Natural killer cell (primary cell): ENCODE measurements around the gene PCSK4. TPM values are rescaled to one million over a fixed set of nuclear protein-coding genes. Genes with fewer than 3 reads are reported as not detected.
A peak's percentile ranks its signal among the peaks of the same experiment; 100 is the strongest.
"Not testable (repeated sequence)": the region's sequence is repeated elsewhere in the genome, so short reads cannot be mapped to it uniquely, and the experiment has no call there.

Experiments used
- ATAC-seq, 3 donors: fragments of 150-1000 bp in 2 of 3; fragments of 200-7000 bp in 1 of 3; cut with Tn5 transposase; 1 replicate in 1 of 3; 2 replicates in 2 of 3; pipeline ENCODE4 v1.10.0; 2021; ENCODE audit warnings: mild to moderate bottlenecking in 2 of 3, moderate library complexity in 2 of 3
- DNase-seq, 2 donors: peaks; one replicate each; pipeline versions ENCODE4 v3.0.0 to v3.0.0-alpha.2; 2013 to 2021; ENCODE audit warnings: mixed read lengths in 1 of 2
- H3K27ac ChIP-seq: one replicate; pipeline ENCODE4 v1.5.1; 2013; ENCODE audit warnings: mild to moderate bottlenecking, low read length
- H3K27me3 ChIP-seq: one replicate; pipeline ENCODE4 v1.6.1; 2013; ENCODE audit warnings: low read length; ENCODE audit not compliant: control insufficient read depth, insufficient read depth
- H3K36me3 ChIP-seq: one replicate; pipeline ENCODE4 v1.6.1; 2013; ENCODE audit warnings: low read length; ENCODE audit not compliant: control insufficient read depth, insufficient read depth
- H3K4me1 ChIP-seq: one replicate; pipeline ENCODE4 v1.6.1; 2013; ENCODE audit warnings: low read length; ENCODE audit not compliant: control insufficient read depth, insufficient read depth
- H3K4me3 ChIP-seq: one replicate; pipeline ENCODE4 v1.5.1; 2013; ENCODE audit warnings: low read length
- H3K9me3 ChIP-seq: one replicate; pipeline ENCODE4 v1.6.1; 2013; ENCODE audit warnings: low read length; ENCODE audit not compliant: control insufficient read depth, insufficient read depth
- H3K27ac Mint-ChIP-seq, 2 donors: one replicate each; pipeline ENCODE4 v1.8.0; 2022; ENCODE audit warnings: mild to moderate bottlenecking in 2 of 2, mixed read lengths in 2 of 2, moderate library complexity in 1 of 2
- H3K27me3 Mint-ChIP-seq, 2 donors: one replicate each; pipeline ENCODE4 v1.8.0; 2022; ENCODE audit warnings: low read depth in 2 of 2, mixed read lengths in 2 of 2
- H3K36me3 Mint-ChIP-seq: one replicate; pipeline ENCODE4 v1.8.0; 2022; ENCODE audit warnings: mixed read lengths
- H3K4me1 Mint-ChIP-seq, 2 donors: one replicate each; pipeline ENCODE4 v1.8.0; 2022; ENCODE audit warnings: mixed read lengths in 2 of 2
- H3K4me3 Mint-ChIP-seq: one replicate; pipeline ENCODE4 v1.8.0; 2022; ENCODE audit warnings: mild to moderate bottlenecking, moderate library complexity, mixed read lengths
- H3K9me3 Mint-ChIP-seq, 2 donors: one replicate each; pipeline ENCODE4 v1.8.0; 2022; ENCODE audit warnings: mixed read lengths in 2 of 2
- CTCF ChIP-seq: fragments of 200-600 bp; IDR thresholded peaks from one replicate; pipeline ENCODE4 v1.8.0; 2022; ENCODE audit warnings: antibody characterized with exemption
- WGBS: methylation state at CpG from one replicate; pipeline ENCODE4 v1.1.7; 2013; ENCODE audit warnings: missing lambda C conversion rate; ENCODE audit not compliant: insufficient coverage; 5-methylcytosine and 5-hydroxymethylcytosine counted together
- intact Hi-C: fragments of 100-400 bp; cut with micrococcal nuclease; formaldehyde crosslinking; loops from one replicate; pipeline ENCODE4 v1.14.2; 2022
- total RNA-seq, 4 donors: library from RNA; stranded (reverse); fragments of 120-200 nt in 1 of 4; gene quantifications; one replicate each; pipeline versions ENCODE4 v1.2.3 to v1.2.4, GENCODE V29; 2013 to 2022

The PCSK4 gene
- total RNA-seq, 3 donors from 2014 or later (not counting 1 experiment from before 2014, with no cell fraction given) = 4.1 to 6.0 (median 5.3) TPM

DNA sequence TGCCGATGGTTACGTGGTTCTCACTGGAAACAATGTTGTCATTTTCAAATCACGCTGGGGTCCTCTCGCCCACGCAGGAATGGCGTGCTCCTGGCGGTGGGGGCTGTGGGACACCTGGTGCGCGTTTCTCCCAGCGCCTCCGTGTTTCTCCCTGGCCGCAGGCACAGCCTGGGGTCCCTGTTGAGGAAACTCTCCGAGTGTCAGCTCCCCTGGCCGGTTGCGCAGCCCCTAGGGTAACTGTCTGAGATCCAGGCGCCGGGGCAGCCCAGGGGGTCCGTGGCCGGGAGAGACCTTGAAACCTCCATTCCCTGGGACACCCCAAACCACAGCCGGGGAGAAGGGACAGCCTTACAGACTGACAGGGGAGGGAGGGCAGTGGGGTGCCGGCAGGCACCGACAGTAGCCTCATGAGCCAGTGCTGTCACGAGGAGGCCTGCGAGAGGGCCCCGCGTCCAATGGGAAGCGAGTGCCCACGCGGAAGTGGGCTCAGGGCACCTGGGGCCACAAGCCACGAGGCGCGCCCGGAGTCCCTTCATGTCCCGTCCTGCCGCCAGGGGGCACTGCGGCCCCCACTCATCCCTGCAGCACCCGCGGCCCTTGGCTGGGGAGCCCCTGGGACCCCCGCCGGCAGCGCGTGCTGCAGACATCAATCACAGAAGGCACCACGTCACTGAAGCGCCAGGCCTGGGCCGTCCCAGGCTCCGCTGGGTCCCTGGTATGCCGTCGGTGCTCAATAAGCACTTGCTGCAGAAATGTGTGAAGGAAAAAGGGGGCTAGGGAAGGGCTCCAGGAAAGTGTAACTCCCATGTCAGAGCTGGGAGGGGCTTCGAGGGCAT is 13.2 kb upstream of the PCSK4 start:
- TF ChIP-seq CTCF = peak; percentile 79
- DNase-seq = peak; percentile 56 to 79
- H3K4me1 ChIP-seq = peaks cover 24% of the 10 kb centered on the region
- ATAC-seq = peak in 2 of 3 donors; percentile 17 to 19
- H3K27me3 ChIP-seq = peaks cover 11% of the 10 kb centered on the region
- no peaks in the 10 kb centered on the region for H3K36me3 ChIP-seq
- Mint-ChIP-seq H3K9me3 (no peaks in the 10 kb centered on the region), H3K4me1 (peaks cover 10 to 16% of the 10 kb centered on the region in 2 donors), H3K27ac (no peak overlapping the region), H3K27me3 (peaks cover 9 to 22% of the 10 kb centered on the region in 2 donors), H3K4me3 (no peak overlapping the region), H3K36me3 (no peaks in the 10 kb centered on the region)
- H3K27ac ChIP-seq = no peak overlapping the region
- intact Hi-C loops = no loop called here
- no peak overlapping the region for H3K4me3 ChIP-seq
- WGBS = 13% methylated on average over 49 of the region's 49 CpGs
- peaks cover 6% of the 10 kb centered on the region for H3K9me3 ChIP-seq

GRCh38 chr19:1502433-1503088 is 12.4 kb upstream of the PCSK4 start:
- Mint-ChIP-seq H3K4me1 (peaks cover 6 to 9% of the 10 kb centered on the region in 2 donors), H3K27me3 (peaks cover 9 to 17% of the 10 kb centered on the region in 2 donors), H3K36me3 (no peaks in the 10 kb centered on the region), H3K27ac (no peak overlapping the region), H3K9me3 (no peaks in the 10 kb centered on the region), H3K4me3 (no peak overlapping the region)
- WGBS = 76% methylated on average over 11 of the region's 14 CpGs
- H3K27me3 ChIP-seq = peaks cover 11% of the 10 kb centered on the region
- intact Hi-C loops = no loop called here
- peaks cover 16% of the 10 kb centered on the region for H3K4me1 ChIP-seq
- peaks cover 5% of the 10 kb centered on the region for H3K9me3 ChIP-seq
- H3K4me3 ChIP-seq = no peak overlapping the region
- DNase-seq = no peak
- no peaks in the 10 kb centered on the region for H3K36me3 ChIP-seq
- H3K27ac ChIP-seq = no peak overlapping the region
- no peak for TF ChIP-seq CTCF
- no peak for ATAC-seq

GRCh38 chr19:1501200-1501595 is 11.0 kb upstream of the PCSK4 start:
- no peak overlapping the region for H3K27ac ChIP-seq
- peaks cover 9 to 14% of the 10 kb centered on the region in 2 donors for H3K27me3 Mint-ChIP-seq
- DNase-seq (no peak), ATAC-seq (no peak)
- no peak overlapping the region for H3K27ac Mint-ChIP-seq
- H3K4me1 Mint-ChIP-seq = peaks cover 2% of the 10 kb centered on the region in 2 donors
- H3K4me3 Mint-ChIP-seq = no peak overlapping the region
- no peak for TF ChIP-seq CTCF
- peaks cover 11% of the 10 kb centered on the region for H3K27me3 ChIP-seq
- no peaks in the 10 kb centered on the region for H3K36me3 Mint-ChIP-seq
- no peaks in the 10 kb centered on the region for H3K9me3 Mint-ChIP-seq
- no peaks in the 10 kb centered on the region for H3K9me3 ChIP-seq
- H3K4me3 ChIP-seq = no peak overlapping the region
- intact Hi-C loops = no loop called here
- peaks cover 10% of the 10 kb centered on the region for H3K4me1 ChIP-seq
- 94% methylated on average over 9 of the region's 9 CpGs for WGBS
- no peaks in the 10 kb centered on the region for H3K36me3 ChIP-seq

GRCh38 chr19:1499231-1499630 is 9.1 kb upstream of the PCSK4 start:
- 100% methylated on average over 1 of the region's 34 CpGs for WGBS
- intact Hi-C loops = loop anchor here (10.0 kb wide), 1 partner anchor 224 kb away; the partner anchor contains the start of gene FAM174C
- not testable (repeated sequence) for H3K36me3 Mint-ChIP-seq, DNase-seq, H3K27ac Mint-ChIP-seq, H3K36me3 ChIP-seq, H3K27ac ChIP-seq, H3K9me3 ChIP-seq, H3K9me3 Mint-ChIP-seq, H3K4me1 Mint-ChIP-seq, H3K27me3 Mint-ChIP-seq, H3K4me3 ChIP-seq, H3K4me3 Mint-ChIP-seq, ATAC-seq
- H3K4me1 ChIP-seq = peaks cover 10% of the 10 kb centered on the region
- H3K27me3 ChIP-seq = peaks cover 11% of the 10 kb centered on the region
